ENCODE measurements around the gene TOLLIP. TPM values are rescaled to one million over a fixed set of nuclear protein-coding genes. Genes with fewer than 3 reads are reported as not detected.
"Not testable (repeated sequence)": the region's sequence is repeated elsewhere in the genome, so short reads cannot be mapped to it uniquely, and the experiment has no call there.

The TOLLIP gene
- total RNA-seq, 2 experiments from 2014 or later, result 33.9 to 36.8 TPM

DNA sequence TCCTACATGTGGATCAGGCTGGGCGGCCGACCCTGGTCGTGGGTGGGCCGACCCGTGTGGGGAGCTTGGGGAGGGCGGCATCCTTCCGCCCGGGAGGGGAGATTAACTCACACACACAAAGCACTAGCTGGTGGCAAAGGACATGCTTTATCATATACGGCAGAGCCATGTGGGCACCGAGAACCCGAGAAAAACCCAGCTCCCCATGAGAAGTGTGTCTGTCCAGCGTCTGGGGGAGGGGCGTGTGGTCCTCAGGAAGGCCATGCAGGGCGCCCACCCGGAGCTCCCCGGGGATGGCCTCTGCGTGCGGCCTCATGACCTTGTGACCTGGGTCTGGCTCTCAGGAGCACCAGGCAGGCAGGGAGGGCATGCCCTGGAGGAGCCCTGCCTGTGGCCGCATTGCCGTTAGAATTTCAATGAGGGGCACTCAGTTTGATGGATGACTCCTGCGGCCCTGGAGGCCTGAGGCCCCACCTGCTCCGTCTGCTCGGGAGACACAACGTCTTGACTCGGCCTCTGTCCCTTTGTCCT, 39.4 kb upstream of the TOLLIP start:
- H3K36me3 Mint-ChIP-seq (ENCODE audit: low read depth), result no peaks in the 10 kb centered on the region
- POLR2A ChIA-PET, result no interaction called here

DNA sequence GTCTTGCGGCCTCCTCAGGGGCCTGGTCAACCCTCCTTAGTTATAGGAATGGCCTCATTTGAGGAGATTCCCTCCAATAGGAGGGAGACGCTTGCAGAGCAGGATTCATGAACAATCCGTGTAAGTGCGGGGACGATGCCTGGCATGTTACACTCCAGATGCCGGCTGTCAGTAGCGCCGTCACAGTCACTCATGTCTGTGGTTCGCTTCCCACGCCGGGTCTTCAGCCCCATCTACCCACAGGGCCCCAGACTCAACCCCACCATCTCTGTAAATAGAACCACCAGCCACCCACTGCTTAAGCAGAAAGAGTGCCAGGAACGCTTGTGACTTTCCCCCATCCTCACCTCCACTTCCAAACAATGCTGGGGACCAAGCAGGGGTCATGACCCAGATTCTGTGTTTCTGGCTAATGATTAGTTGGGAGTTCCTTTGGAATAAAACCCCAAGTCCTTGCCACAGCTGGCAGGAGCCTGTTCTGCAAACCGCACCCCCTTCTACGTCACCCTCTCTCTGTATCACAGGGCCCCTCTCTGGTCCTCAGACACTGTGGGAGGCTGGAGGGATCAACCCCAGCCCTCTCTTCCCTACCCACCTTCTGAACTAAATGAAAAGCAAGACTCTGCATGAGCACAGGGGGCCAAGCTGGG, 38.8 kb upstream of the TOLLIP start:
- POLR2A ChIA-PET, result no interaction called here
- Mint-ChIP-seq H3K27me3 (no peaks in the 10 kb centered on the region), H3K9me3 (no peaks in the 10 kb centered on the region), H3K27ac (no peak overlapping the region), H3K36me3 (ENCODE audit: low read depth) (no peaks in the 10 kb centered on the region), H3K4me3 (no peak overlapping the region), H3K4me1 (no peaks in the 10 kb centered on the region)
- CTCF ChIA-PET, result no interaction called here
- DNase-seq, result no peak

More for the DNA sequence above, 39.4 kb upstream of the TOLLIP start:
- no peak for DNase-seq
- CTCF ChIA-PET, result no interaction called here
- Mint-ChIP-seq H3K9me3 (no peaks in the 10 kb centered on the region), H3K4me1 (no peaks in the 10 kb centered on the region), H3K4me3 (no peak overlapping the region), H3K27me3 (no peaks in the 10 kb centered on the region), H3K27ac (no peak overlapping the region)

DNA sequence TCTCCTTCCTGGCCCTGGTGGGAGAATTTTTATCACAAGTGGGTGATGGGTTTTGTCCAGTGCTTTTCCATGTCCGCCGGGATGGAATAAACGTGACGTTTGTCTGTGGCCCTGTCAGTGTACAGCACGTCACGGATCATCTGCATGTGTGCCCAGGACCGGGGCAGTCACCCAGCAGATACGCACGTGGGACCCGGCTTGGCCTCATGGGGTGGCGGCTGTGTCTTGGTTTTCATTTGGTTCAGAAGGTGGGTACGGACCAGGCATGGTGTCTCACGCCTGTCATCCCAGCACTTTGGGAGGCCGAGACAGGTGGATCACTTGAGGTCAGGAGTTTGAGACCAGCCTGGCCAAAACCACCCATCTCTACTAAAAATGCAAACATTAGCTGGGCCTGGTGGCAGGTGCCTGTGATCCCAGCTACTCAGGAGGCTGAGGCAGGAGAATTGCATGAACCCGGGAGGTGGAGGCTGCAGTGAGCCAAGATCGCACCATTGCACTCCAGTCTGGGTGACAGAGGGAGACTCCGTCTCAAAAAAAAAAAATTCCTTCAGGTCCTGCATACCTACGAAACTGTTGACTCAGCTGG, 38.1 kb upstream of the TOLLIP start:
- H3K4me1 Mint-ChIP-seq; CTCF ChIA-PET; H3K36me3 Mint-ChIP-seq (ENCODE audit: low read depth); DNase-seq; H3K27ac Mint-ChIP-seq; H3K27me3 Mint-ChIP-seq; POLR2A ChIA-PET; H3K9me3 Mint-ChIP-seq; H3K4me3 Mint-ChIP-seq: not testable (repeated sequence)

DNA sequence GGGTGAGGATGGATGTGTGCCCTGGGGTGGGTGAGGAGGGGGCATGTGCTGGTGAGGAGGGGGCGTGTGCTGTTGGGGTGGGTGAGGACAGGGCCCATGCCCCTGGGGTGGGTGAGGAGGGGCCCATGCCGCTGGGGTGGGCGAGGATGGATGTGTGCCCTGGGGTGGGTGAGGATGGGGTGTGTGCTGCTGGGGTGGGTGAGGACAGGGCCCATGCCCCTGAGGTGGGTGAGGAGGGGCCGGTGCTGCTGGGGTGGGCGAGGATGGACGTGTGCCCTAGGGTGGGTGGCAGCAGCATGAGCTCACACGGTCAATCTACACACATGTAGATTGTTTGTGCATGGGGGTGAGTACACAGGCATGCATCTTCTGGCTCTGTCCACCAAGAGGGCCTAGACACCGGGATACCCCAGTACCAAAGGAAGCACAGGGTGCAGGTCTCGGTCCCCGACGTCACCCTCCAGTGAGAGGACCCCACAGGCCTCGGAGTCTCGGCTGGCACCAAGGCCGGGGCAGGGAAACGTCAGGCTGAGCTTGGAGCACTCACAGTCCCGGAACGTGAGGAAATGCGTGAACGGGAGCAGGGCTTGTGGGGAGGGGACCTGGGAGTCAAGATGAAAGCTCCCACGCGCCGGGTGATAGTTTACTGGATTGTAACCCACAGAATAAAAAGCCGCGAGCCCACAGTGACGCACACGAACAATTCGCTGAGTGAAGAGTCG, 37.4 kb upstream of the TOLLIP start:
- ChIA-PET CTCF (no interaction called here), POLR2A (no interaction called here)
- Mint-ChIP-seq H3K4me3 (no peak overlapping the region), H3K27ac (no peak overlapping the region), H3K36me3 (ENCODE audit: low read depth) (no peaks in the 10 kb centered on the region), H3K27me3 (no peaks in the 10 kb centered on the region), H3K4me1 (no peaks in the 10 kb centered on the region), H3K9me3 (no peaks in the 10 kb centered on the region)
- no peak for DNase-seq

DNA sequence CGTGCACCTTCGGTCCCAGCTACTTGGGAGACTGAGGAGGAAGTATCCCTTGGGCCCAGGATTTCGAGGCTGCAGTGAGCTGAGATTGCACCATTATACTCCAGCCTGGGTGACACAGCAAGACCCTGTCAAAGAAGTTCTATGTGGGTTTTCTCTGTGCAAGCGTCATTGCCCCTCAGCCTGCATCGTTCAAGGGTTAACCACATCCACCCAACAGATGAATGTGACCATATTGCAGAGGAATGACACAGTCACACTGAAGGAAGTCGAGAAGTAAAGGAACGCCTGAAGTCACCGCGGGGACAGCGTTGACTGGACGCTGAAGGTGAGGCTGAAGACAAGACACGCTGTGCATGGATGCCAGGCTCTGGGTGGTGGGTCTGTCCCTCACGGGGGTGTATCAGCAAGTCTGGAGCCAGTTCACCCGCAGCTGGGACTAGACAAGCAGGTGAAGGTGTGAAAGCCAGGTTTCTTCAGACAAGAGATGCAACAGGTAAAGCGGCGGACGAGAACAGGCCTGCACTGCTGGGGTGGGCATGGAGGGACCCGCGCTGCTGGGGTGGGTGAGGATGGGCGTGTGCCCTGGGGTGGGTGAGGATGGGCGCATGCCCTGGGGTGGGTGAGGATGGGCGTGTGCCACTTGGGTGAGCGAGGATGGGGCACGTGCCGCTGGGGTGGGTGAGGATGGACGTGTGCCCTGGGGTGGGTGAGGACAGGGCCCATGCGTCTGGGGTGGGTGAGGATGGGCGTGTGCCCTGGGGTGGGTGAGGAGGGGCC, 36.5 kb upstream of the TOLLIP start:
- Mint-ChIP-seq H3K27me3 (no peaks in the 10 kb centered on the region), H3K27ac (no peak overlapping the region), H3K4me3 (no peak overlapping the region), H3K36me3 (ENCODE audit: low read depth) (no peaks in the 10 kb centered on the region), H3K9me3 (no peaks in the 10 kb centered on the region), H3K4me1 (no peaks in the 10 kb centered on the region)
- CTCF ChIA-PET, result no interaction called here
- POLR2A ChIA-PET, result no interaction called here
- DNase-seq, result no peak

DNA sequence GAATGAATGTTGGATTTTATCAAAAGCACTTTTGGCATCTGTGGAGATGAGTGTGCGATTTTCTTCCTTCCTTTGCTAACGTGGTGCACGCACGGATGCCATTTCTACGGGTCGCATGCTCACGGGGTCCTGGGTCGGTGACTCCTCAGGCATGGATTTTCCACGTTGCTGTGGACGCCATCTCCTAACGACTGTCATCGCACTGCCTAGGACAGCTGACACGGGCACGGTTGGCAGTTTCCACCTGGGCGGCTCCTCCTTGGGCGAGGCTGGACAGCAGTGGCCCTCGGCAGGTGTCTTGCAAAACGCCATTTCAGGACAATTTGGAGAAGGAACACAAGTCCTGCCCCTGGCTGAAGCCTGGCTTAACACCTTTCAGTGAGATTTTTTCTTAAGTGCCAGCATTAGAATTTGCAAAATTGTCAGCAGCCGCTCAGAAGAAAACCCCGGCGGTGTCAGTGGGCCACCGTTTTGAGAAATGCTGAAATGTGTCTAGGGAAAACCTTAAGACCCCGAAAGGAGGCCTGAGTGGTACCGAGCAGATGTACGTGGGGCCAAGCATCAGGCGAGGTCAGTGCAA, 34.7 kb upstream of the TOLLIP start:
- Mint-ChIP-seq H3K36me3 (ENCODE audit: low read depth) (no peaks in the 10 kb centered on the region), H3K9me3 (no peaks in the 10 kb centered on the region), H3K27ac (no peak overlapping the region), H3K27me3 (no peaks in the 10 kb centered on the region), H3K4me3 (no peak overlapping the region), H3K4me1 (no peaks in the 10 kb centered on the region)
- POLR2A ChIA-PET, result no interaction called here
- CTCF ChIA-PET, result interaction anchor here (1.6 kb wide), 1 partner anchor 231 kb away, joined by 4 read pairs; no protein-coding TSS in a partner anchor
- no peak for DNase-seq

DNA sequence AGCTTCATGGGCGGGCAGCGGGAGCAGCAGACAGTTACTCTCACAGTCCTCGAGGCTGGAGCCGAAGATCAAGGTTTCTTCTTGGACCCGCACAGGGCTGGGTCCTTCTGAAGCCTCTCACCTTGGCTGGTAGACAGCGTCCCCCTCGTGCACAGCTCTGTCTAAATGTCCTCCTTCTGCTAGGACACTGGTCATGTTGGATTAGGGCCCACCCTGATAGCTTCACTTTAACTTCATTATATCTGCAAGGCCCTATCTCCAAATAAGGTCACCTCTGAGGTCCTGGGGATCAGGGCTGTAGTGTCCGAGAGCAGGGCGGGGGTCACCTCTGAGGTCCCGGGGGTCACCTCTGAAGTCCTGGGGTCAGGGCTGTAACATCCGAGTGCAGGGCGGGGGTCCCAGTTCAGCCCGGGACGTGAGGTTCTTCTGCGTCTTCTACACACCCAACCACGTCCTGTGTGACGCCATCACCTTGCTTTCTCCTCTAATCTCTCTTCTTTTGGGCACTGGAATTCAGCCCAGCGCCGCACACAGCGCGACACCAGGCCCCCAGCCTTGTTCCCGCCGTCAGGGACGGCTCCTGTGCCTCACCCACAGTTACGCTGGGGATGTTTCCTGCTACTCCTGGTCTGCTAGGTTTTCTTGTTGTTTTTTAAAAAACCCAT, 34.1 kb upstream of the TOLLIP start:
- POLR2A ChIA-PET, result no interaction called here
- DNase-seq, result no peak
- no peak overlapping the region for H3K4me3 Mint-ChIP-seq
- H3K27me3 Mint-ChIP-seq, result no peaks in the 10 kb centered on the region
- H3K27ac Mint-ChIP-seq, result no peak overlapping the region
- H3K36me3 Mint-ChIP-seq (ENCODE audit: low read depth), result no peaks in the 10 kb centered on the region
- H3K4me1 Mint-ChIP-seq, result no peaks in the 10 kb centered on the region
- CTCF ChIA-PET, result interaction anchor here (1.6 kb wide), 1 partner anchor 231 kb away, joined by 4 read pairs; no protein-coding TSS in a partner anchor
- H3K9me3 Mint-ChIP-seq, result no peaks in the 10 kb centered on the region

DNA sequence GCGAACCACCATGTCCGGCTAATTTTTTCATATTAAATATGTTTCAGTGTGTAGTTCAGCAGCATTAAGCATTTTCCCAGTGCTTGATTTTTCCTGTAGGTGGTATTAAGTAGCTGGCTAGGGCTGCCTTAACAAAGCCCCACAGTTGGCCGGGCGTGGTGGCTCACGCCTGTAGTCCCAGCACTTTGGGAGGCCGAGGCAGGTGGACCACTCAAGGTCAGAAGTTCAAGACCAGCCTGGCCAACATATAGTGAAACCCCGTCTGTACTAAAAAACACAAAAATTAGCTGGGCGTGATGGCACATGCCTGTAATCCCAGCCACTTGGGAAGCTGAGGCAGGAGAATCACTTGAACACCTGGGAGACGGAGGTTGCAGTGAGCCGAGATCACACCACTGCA, 33.5 kb upstream of the TOLLIP start:
- CTCF ChIA-PET, result interaction anchor here (1.6 kb wide), 1 partner anchor 232 kb away, joined by 4 read pairs; no protein-coding TSS in a partner anchor
- H3K36me3 Mint-ChIP-seq (ENCODE audit: low read depth), result no peaks in the 10 kb centered on the region
- H3K27me3 Mint-ChIP-seq, result peaks cover 2% of the 10 kb centered on the region
- H3K27ac Mint-ChIP-seq, result no peak overlapping the region
- DNase-seq, result no peak
- peaks cover 4% of the 10 kb centered on the region for H3K4me1 Mint-ChIP-seq
- POLR2A ChIA-PET, result no interaction called here
- no peaks in the 10 kb centered on the region for H3K9me3 Mint-ChIP-seq
- H3K4me3 Mint-ChIP-seq, result no peak overlapping the region

DNA sequence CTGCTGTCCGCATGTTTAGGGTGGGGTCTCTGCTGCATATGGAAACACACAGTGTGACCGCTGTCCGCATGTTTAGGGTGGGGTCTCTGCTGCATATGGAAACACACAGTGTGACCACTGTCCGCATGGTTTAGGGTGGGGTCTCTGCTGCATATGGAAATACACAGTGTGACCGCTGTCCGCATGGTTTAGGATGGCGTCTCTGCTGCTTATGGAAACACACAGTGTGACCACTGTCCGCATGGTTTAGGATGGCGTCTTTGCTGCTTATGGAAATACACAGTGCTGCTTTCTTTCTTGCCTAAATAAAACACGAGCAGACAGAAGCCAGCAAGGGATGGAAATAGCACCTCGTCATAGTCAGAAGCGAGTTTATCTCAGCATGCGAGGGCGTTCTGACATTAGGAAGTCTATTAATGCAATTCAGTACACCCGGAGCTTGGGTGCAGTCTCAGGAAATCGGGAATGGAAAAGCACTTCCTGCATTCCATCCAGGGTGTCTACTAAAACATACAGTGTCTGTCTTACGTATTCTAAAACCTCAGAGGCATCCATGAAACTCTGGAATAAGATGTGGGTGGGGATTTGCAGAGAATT, 32.6 kb upstream of the TOLLIP start:
- CTCF ChIA-PET, result no interaction called here
- peaks cover 5% of the 10 kb centered on the region for H3K27me3 Mint-ChIP-seq
- no peaks in the 10 kb centered on the region for H3K36me3 Mint-ChIP-seq (ENCODE audit: low read depth)
- no peak overlapping the region for H3K27ac Mint-ChIP-seq
- no peaks in the 10 kb centered on the region for H3K9me3 Mint-ChIP-seq
- no peak for DNase-seq
- peaks cover 7% of the 10 kb centered on the region for H3K4me1 Mint-ChIP-seq
- POLR2A ChIA-PET, result no interaction called here
- no peak overlapping the region for H3K4me3 Mint-ChIP-seq

DNA sequence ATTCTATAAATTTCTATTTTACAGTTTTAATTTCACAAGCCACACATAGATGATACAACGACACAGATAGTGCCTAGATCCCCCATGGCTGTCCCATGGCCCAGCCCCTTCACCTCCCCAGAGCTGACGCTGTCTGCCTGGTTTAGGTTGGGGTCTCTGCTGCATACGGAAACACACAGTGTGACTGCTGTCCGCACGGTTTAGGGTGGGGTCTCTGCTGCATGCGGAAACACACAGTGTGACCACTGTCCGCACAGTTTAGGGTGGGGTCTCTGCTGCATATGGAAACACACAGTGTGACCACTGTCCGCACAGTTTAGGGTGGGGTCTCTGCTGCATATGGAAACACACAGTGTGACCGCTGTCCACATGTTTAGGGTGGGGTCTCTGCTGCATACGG, 31.8 kb upstream of the TOLLIP start:
- DNase-seq; POLR2A ChIA-PET; H3K36me3 Mint-ChIP-seq (ENCODE audit: low read depth); H3K4me3 Mint-ChIP-seq; H3K27ac Mint-ChIP-seq; H3K27me3 Mint-ChIP-seq; H3K4me1 Mint-ChIP-seq; H3K9me3 Mint-ChIP-seq; CTCF ChIA-PET: not testable (repeated sequence)

DNA sequence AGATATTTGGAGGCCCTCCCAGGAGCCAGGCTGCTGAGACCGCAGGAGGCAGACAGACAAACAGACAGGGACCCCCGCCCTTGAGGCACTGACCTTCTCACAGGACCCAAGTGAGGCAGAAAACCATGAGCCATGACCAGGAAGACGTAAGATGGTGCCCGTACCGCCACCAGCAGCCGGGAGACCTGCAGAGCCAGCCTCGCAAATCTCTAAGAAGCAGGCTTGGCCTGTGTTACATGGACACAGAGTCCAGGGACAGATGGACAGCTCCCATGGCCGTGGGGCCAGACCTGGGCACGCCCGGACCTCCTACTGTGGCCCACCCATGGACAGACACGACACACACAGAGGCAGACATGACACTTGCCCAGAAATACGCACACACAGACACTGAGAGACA, 30.7 kb upstream of the TOLLIP start:
- peak; percentile 14 for DNase-seq
- Mint-ChIP-seq H3K36me3 (ENCODE audit: low read depth) (no peaks in the 10 kb centered on the region), H3K27ac (no peak overlapping the region), H3K4me1 (peaks cover 16% of the 10 kb centered on the region), H3K9me3 (no peaks in the 10 kb centered on the region), H3K4me3 (no peak overlapping the region), H3K27me3 (peaks cover 11% of the 10 kb centered on the region)
- CTCF ChIA-PET, result no interaction called here
- POLR2A ChIA-PET, result no interaction called here

DNA sequence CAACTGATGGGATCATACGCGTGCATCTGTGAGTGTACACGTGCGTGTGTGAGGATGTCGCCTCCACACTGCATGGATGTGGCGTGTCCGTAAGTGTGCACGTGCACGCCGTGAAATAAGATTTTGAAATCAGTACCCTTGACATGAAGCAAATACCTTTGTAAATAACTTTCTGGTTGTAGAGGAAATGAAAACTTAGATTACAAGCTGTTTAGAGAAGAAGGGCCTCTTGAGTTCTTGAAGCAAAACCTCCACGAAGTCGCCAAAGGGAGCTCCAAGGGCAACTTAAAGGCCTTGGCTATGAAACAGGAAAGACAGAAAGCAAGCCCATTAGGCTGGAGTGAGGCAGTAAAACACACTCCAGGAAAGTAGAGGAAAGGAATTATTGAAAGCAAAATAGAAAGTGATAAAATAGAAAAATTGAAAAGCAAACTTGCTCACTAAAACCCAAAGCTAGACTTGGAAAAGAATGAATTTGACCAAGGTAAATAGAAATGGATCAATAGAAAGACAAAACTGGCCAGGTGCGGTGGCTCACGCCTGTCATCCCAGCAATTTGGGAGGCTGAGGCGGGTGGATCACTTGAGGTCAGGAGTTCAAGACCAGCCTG, 29.7 kb upstream of the TOLLIP start:
- H3K4me3 Mint-ChIP-seq, result no peak overlapping the region
- POLR2A ChIA-PET, result interaction anchor here (1.4 kb wide), 1 partner anchor 30 kb away, joined by 4 read pairs; the partner anchor contains the start of gene TOLLIP
- peaks cover 15% of the 10 kb centered on the region for H3K27me3 Mint-ChIP-seq
- CTCF ChIA-PET, result no interaction called here
- no peaks in the 10 kb centered on the region for H3K9me3 Mint-ChIP-seq
- no peaks in the 10 kb centered on the region for H3K36me3 Mint-ChIP-seq (ENCODE audit: low read depth)
- H3K4me1 Mint-ChIP-seq, result peaks cover 17% of the 10 kb centered on the region
- H3K27ac Mint-ChIP-seq, result no peak overlapping the region
- peak; percentile 6 for DNase-seq

All from activated CD4-positive, alpha-beta memory T cell treated with anti-CD3 and anti-CD28 coated beads, Interleukin-2, amount 10 ng/mL, durations not matched to agents 7 days and 5 days (primary cell).